CD4-positive, alpha-beta T cell treated with Interleukin-15 for 1 hour (primary cell): Measurements from ENCODE around the gene ADAMTS13.
A peak's percentile ranks its signal among the peaks of the same experiment; 100 is the strongest.

ENCODE experiments used
- DNase-seq: peaks from one replicate; pipeline ENCODE4 v3.0.0-alpha.2; 2020

The ADAMTS13 gene

GRCh38 chr9:133393399-133393798, 28.8 kb upstream of the ADAMTS13 start:
- no peak for DNase-seq

GRCh38 chr9:133394687-133395271, 27.4 kb upstream of the ADAMTS13 start:
- no peak for DNase-seq

- no peak for DNase-seq
Measured at GRCh38 chr9:133396952-133397351, 25.2 kb upstream of the ADAMTS13 start.

- DNase-seq = no peak
Measured at GRCh38 chr9:133397370-133397769, 24.8 kb upstream of the ADAMTS13 start.

- no peak for DNase-seq
Measured at GRCh38 chr9:133397895-133398294, 24.3 kb upstream of the ADAMTS13 start.

GRCh38 chr9:133400292-133400691, 21.9 kb upstream of the ADAMTS13 start:
- DNase-seq = no peak

- no peak for DNase-seq
Measured at GRCh38 chr9:133401588-133401987, 20.6 kb upstream of the ADAMTS13 start.

GRCh38 chr9:133402689-133403088, 19.5 kb upstream of the ADAMTS13 start:
- DNase-seq = no peak

- peak; percentile 56 for DNase-seq
Measured at GRCh38 chr9:133403766-133404453, 18.3 kb upstream of the ADAMTS13 start.

GRCh38 chr9:133404454-133405002, 17.6 kb upstream of the ADAMTS13 start:
- DNase-seq = no peak

- DNase-seq = no peak
Measured at GRCh38 chr9:133405508-133406438, 16.4 kb upstream of the ADAMTS13 start.

- peak; percentile 80 for DNase-seq
Measured at GRCh38 chr9:133406480-133407307, 15.5 kb upstream of the ADAMTS13 start.

- no peak for DNase-seq
Measured at GRCh38 chr9:133408042-133408441, 14.1 kb upstream of the ADAMTS13 start.

GRCh38 chr9:133415170-133415569, 7.0 kb upstream of the ADAMTS13 start:
- DNase-seq = no peak

- peak; percentile 84 for DNase-seq
Measured at GRCh38 chr9:133417541-133418461, 4.4 kb upstream of the ADAMTS13 start, which contains the start of gene REXO4. Gene REXO4, minus strand, starts transcription at chr9:133418010. Its CDS starts 166 bp downstream, at chr9:133417844.

GRCh38 chr9:133419005-133419404, 3.2 kb upstream of the ADAMTS13 start:
- no peak for DNase-seq

- peak; percentile 70 for DNase-seq
Measured at GRCh38 chr9:133420392-133420827, 1.8 kb upstream of the ADAMTS13 start.

- DNase-seq = no peak
Measured at GRCh38 chr9:133423216-133423615, 1.0 kb downstream of the ADAMTS13 start.

- DNase-seq = no peak
Measured at GRCh38 chr9:133424187-133424586, 2.0 kb downstream of the ADAMTS13 start.

GRCh38 chr9:133425049-133425632, 3.0 kb downstream of the ADAMTS13 start:
- DNase-seq = no peak

GRCh38 chr9:133426011-133426410, 3.8 kb downstream of the ADAMTS13 start:
- DNase-seq = no peak
